ENCODE results near the gene SPRN. TPM values are rescaled to one million over a fixed set of nuclear protein-coding genes. Genes with fewer than 3 reads are reported as not detected.
"Not testable (repeated sequence)": the region's sequence is repeated elsewhere in the genome, so short reads cannot be mapped to it uniquely, and the experiment has no call there.

The SPRN gene, protein sequence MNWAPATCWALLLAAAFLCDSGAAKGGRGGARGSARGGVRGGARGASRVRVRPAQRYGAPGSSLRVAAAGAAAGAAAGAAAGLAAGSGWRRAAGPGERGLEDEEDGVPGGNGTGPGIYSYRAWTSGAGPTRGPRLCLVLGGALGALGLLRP
- under 1 TPM in 2 of 4 donors, not detected in 2; 0.34 to 0.71 TPM for total RNA-seq

DNA sequence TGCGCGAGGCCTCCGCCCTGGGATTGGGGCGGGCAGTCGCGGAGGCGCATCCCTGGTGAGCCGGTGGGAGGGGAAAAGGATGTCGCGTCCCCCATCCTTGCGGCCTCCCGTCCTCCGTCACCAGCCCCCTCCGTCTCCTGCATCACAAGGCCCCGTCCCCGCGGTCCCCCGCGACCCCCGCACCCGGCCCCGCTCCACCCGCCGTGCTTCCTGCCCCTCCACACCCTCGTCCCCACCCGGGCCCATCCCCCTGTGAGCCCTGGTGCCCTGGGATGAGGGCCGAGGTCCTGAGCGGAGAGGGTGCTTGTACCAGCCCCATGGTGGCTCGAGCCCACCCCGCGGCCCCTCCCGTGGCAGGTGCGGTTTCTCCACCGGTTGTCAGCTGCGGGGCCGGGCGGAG, at the start of gene SPRN:
Gene SPRN, minus strand, starts transcription at position 25 of the 400 bp plus-strand sequence. CDS start 944 bp downstream, outside the sequence.
- Histone ChIP-seq H3K27me3 (peaks cover 0 to 36% (median 5%) of the 10 kb centered on the region in 4 donors), H3K4me3 (peak within 1 kb of the TSS in 3 of 4 donors; percentile 23 to 39 (median 27)), H3K36me3 (peaks cover 10 to 19% (median 18%) of the 10 kb centered on the region in 4 donors), H3K4me1 (peaks cover 0 to 16% (median 12%) of the 10 kb centered on the region in 4 donors)
- intact Hi-C loops (cut with DNase I); H3K9me3 ChIP-seq; DNase-seq (ENCODE audit: extremely low spot score); H3K27ac ChIP-seq (replicated peaks in 1 of 4): not testable (repeated sequence)
- no CpG with 5 or more reads among the region's 37 CpGs for WGBS

DNA sequence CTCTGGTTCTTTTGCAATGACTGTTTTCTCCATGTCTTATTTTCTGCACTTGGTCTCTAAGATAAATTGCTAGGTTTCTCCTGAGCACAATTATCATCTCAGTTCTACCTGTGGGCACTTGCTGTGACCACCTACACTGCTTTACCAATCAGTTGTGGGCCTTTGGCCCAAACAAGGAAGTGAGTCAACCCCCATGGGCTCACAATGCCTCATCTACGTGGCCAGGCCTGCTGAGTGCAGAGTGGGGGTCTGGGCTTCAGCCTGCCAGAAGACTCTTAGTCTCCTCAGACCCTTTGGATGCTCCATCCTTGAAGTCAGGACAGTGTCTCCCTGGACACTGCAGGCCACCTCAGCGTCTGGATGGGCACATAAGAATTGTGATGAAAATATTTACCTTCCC, 49.6 kb upstream of the SPRN start:
- H3K27ac ChIP-seq (replicated peaks in 1 of 4), result no peak overlapping the region
- no peak overlapping the region for H3K4me3 ChIP-seq
- no peaks in the 10 kb centered on the region for H3K27me3 ChIP-seq
- intact Hi-C loops (cut with DNase I), result no loop called here
- no peaks in the 10 kb centered on the region for H3K4me1 ChIP-seq
- no peak for DNase-seq (ENCODE audit: extremely low spot score)
- no peaks in the 10 kb centered on the region for H3K9me3 ChIP-seq
- peaks cover 0 to 9% (median 0%) of the 10 kb centered on the region in 4 donors for H3K36me3 ChIP-seq
- WGBS, result 53% methylated on average over 1 of the region's 2 CpGs
- no peak for TF ChIP-seq POLR2AphosphoS5 (IDR thresholded peaks at IDR 0.05)
- TF ChIP-seq EP300 (IDR thresholded peaks at IDR 0.05), result no peak
- TF ChIP-seq, protein P1, sequence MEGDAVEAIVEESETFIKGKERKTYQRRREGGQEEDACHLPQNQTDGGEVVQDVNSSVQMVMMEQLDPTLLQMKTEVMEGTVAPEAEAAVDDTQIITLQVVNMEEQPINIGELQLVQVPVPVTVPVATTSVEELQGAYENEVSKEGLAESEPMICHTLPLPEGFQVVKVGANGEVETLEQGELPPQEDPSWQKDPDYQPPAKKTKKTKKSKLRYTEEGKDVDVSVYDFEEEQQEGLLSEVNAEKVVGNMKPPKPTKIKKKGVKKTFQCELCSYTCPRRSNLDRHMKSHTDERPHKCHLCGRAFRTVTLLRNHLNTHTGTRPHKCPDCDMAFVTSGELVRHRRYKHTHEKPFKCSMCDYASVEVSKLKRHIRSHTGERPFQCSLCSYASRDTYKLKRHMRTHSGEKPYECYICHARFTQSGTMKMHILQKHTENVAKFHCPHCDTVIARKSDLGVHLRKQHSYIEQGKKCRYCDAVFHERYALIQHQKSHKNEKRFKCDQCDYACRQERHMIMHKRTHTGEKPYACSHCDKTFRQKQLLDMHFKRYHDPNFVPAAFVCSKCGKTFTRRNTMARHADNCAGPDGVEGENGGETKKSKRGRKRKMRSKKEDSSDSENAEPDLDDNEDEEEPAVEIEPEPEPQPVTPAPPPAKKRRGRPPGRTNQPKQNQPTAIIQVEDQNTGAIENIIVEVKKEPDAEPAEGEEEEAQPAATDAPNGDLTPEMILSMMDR (IDR thresholded peaks at IDR 0.05), result no peak
- no peak for TF ChIP-seq POLR2A (IDR thresholded peaks at IDR 0.05; ENCODE audit: low read depth)

DNA sequence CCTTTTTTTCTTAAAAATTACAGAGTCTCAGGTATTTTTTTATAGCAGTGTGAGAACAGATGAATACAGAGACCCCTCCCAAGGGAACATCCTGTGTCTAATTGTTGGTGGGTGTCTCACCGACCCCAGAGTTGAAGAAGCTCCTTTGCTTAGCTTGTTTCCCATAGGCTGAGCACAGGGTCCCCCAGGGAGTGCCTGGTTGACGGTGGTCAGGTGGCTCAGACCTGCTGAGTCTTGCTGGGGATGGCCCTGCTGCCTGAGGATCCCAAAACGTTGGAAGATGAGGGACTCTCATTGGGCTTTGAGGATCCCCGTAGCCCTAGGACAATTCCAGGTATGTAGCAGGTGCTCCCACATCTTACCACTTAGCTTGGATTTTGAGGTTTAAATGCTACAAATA, 48.8 kb upstream of the SPRN start:
- no peak for DNase-seq (ENCODE audit: extremely low spot score)
- Histone ChIP-seq H3K36me3 (peaks cover 0 to 11% (median under 1%) of the 10 kb centered on the region in 4 donors), H3K27me3 (no peaks in the 10 kb centered on the region), H3K4me3 (no peak overlapping the region), H3K9me3 (no peaks in the 10 kb centered on the region), H3K27ac (replicated peaks in 1 of 4) (no peak overlapping the region), H3K4me1 (no peaks in the 10 kb centered on the region)
- 70% methylated on average over 4 of the region's 4 CpGs for WGBS
- no peak for TF ChIP-seq POLR2A (IDR thresholded peaks at IDR 0.05; ENCODE audit: low read depth)
- TF ChIP-seq, protein P1 (IDR thresholded peaks at IDR 0.05), result no peak
- no peak for TF ChIP-seq EP300 (IDR thresholded peaks at IDR 0.05)
- TF ChIP-seq POLR2AphosphoS5 (IDR thresholded peaks at IDR 0.05), result no peak
- intact Hi-C loops (cut with DNase I), result no loop called here

DNA sequence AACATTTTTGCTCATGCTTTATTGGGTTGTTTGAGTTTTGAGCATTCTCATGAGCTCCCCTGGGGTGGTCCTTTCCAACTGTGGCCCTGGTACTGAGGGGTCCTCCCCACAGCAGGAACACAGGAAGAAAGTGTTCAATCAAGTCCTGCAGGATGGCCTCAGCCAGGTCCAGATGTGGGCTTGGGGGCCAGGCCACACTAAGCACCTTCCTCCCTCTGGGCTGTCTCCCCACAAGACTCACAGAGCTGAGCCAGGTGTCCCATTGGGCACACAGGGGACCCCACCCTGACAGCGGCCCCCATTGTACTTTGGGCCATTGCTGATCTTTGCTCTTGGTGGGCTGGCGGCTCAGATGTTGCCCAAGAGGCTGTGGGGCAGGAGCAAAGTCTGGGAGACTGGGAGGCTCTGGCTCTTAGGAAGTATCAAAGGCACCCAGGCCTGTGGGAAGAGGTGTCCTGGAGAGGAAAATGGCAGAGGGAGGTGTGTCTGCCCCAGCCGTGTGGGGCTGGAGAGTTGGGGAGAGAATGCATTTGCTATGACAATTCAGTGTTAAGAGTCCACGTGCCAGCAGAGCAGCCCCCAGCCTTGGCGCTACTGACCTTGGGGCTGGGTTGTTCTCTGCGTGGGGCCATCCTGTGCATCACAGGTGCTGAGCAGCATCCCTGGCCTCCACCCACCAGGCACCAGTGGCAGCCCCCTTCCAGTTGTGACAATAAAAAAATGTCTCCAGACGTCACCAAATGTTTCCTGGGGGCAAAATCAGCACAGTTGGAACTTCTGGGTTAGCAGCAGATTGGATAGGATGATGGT, 47.1 kb upstream of the SPRN start:
- peaks cover 0 to 28% (median 10%) of the 10 kb centered on the region in 4 donors for H3K36me3 ChIP-seq
- intact Hi-C loops (cut with DNase I), result no loop called here
- no peaks in the 10 kb centered on the region for H3K4me1 ChIP-seq
- H3K4me3 ChIP-seq, result no peak overlapping the region
- TF ChIP-seq POLR2AphosphoS5 (IDR thresholded peaks at IDR 0.05), result no peak
- TF ChIP-seq, protein P1 (IDR thresholded peaks at IDR 0.05), result no peak
- no peak for TF ChIP-seq POLR2A (IDR thresholded peaks at IDR 0.05; ENCODE audit: low read depth)
- no peak for TF ChIP-seq EP300 (IDR thresholded peaks at IDR 0.05)
- peak; percentile 89 for DNase-seq (ENCODE audit: extremely low spot score)
- WGBS, result 69% methylated on average over 7 of the region's 7 CpGs
- H3K9me3 ChIP-seq, result no peaks in the 10 kb centered on the region
- no peak overlapping the region for H3K27ac ChIP-seq (replicated peaks in 1 of 4)
- H3K27me3 ChIP-seq, result no peaks in the 10 kb centered on the region

DNA sequence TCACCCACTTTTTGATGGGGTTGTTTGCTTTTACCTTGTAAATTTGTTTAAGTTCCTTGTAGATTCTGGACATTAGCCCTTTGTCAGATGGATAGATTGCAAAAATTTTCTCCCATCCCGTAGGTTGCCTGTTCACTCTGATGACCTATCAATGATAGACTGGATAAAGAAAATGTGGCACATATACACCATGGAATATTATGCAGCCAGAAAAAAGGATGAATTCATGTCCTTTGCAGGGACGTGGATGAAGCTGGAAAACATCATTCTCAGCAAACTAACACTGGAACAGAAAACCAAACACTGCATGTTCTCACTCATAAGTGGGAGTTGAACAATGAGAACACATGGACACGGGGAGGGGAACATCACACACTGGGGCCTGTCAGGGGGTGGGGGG, 44.8 kb upstream of the SPRN start:
- H3K27ac ChIP-seq (replicated peaks in 1 of 4); H3K4me1 ChIP-seq; H3K27me3 ChIP-seq; DNase-seq (ENCODE audit: extremely low spot score); H3K4me3 ChIP-seq; intact Hi-C loops (cut with DNase I); H3K9me3 ChIP-seq: not testable (repeated sequence)
- 88% methylated on average over 3 of the region's 3 CpGs for WGBS
- peaks cover 0 to 29% (median 10%) of the 10 kb centered on the region in 4 donors for H3K36me3 ChIP-seq
